OCI-LY1 (cell line): ENCODE measurements around the gene LRRC28.

Source experiments
- H2AFZ ChIP-seq: fragments of 200-600 bp; sonication (generic), shearing (Covaris generic); 2 replicates; pipeline ENCODE4 v1.6.0; 2014; ENCODE audit warnings: antibody characterized with exemption, mild to moderate bottlenecking, low read length
- H3F3A ChIP-seq: fragments of 200-600 bp; sonication (generic), shearing (Covaris generic); 2 replicates; pipeline ENCODE4 v1.6.0; 2014; ENCODE audit warnings: mild to moderate bottlenecking, antibody characterized with exemption, low read length, moderate library complexity; ENCODE audit not compliant: insufficient read depth
- H3K27ac ChIP-seq: fragments of 200-600 bp; sonication (generic); 2 replicates; pipeline ENCODE4 v1.5.1; 2014; ENCODE audit warnings: low read length, mixed run types, mild to moderate bottlenecking, low read depth; ENCODE audit not compliant: poor library complexity, severe bottlenecking
- H3K27me3 ChIP-seq: fragments of 200-600 bp; sonication (generic); 2 replicates; pipeline ENCODE4 v1.6.0; 2014; ENCODE audit warnings: antibody characterized with exemption, mild to moderate bottlenecking, low read length, moderate library complexity; ENCODE audit not compliant: insufficient read depth
- H3K36me3 ChIP-seq: fragments of 200-600 bp; sonication (generic); 2 replicates; pipeline ENCODE4 v1.6.1; 2014; ENCODE audit warnings: mild to moderate bottlenecking, antibody characterized with exemption, low read length, moderate library complexity, mixed read lengths; ENCODE audit not compliant: insufficient read depth
- H3K4me1 ChIP-seq: fragments of 200-600 bp; sonication (generic); 2 replicates; pipeline ENCODE4 v1.5.1; 2014; ENCODE audit warnings: mild to moderate bottlenecking, low read length, moderate library complexity; ENCODE audit not compliant: insufficient read depth, severe bottlenecking
- H3K4me2 ChIP-seq: fragments of 200-600 bp; sonication (generic), shearing (Covaris generic); 2 replicates; pipeline ENCODE4 v1.6.1; 2014; ENCODE audit warnings: low read length
- H3K4me3 ChIP-seq: fragments of 200-600 bp; sonication (generic); 2 replicates; pipeline ENCODE4 v1.5.1; 2014; ENCODE audit warnings: low read length, low read depth, mild to moderate bottlenecking, mixed read lengths; ENCODE audit not compliant: poor library complexity, severe bottlenecking
- H3K79me2 ChIP-seq: fragments of 200-600 bp; shearing (Covaris generic); 2 replicates; pipeline ENCODE4 v1.6.1; 2016; ENCODE audit warnings: mixed run types, low read length, mixed read lengths; ENCODE audit not compliant: insufficient read depth
- H3K9ac ChIP-seq: fragments of 200-600 bp; sonication (generic), shearing (Covaris generic); 2 replicates; pipeline ENCODE4 v1.6.1; 2014; ENCODE audit warnings: mild to moderate bottlenecking, low read length, mixed read lengths
- H3K9me2 ChIP-seq: fragments of 200-600 bp; sonication (generic), shearing (Covaris generic); 2 replicates; pipeline ENCODE4 v1.6.1; 2014; ENCODE audit warnings: low read depth, mild to moderate bottlenecking, low read length, mixed read lengths
- H3K9me3 ChIP-seq: fragments of 200-600 bp; shearing (Covaris generic); 2 replicates; pipeline ENCODE4 v1.6.1; 2014; ENCODE audit warnings: low read length, mixed read lengths
- H4K20me1 ChIP-seq: fragments of 200-600 bp; sonication (generic), shearing (Covaris generic); 2 replicates; pipeline ENCODE4 v1.6.0; 2016; ENCODE audit warnings: mild to moderate bottlenecking, low read length; ENCODE audit not compliant: insufficient read depth
- CTCF ChIP-seq: fragments of 200-600 bp; sonication (generic), shearing (Covaris generic); IDR thresholded peaks from 2 replicates; pipeline ENCODE4 v1.5.1; 2017; ENCODE audit warnings: mild to moderate bottlenecking, antibody characterized with exemption, low read length, moderate library complexity, mixed read lengths
- EZH2 ChIP-seq: fragments of 200-600 bp; sonication (generic), shearing (Covaris generic); IDR thresholded peaks from 2 replicates; pipeline ENCODE4 v1.8.0; 2017; ENCODE audit warnings: borderline replicate concordance, mixed run types, mild to moderate bottlenecking, antibody characterized with exemption, low read length, moderate library complexity, mixed read lengths

The LRRC28 gene

GRCh38 chr15:99421758-99422157 is 170.5 kb downstream of the LRRC28 start:
- Histone ChIP-seq H3K27me3 (no peaks in the 10 kb centered on the region; the same call in 1 of the 2 replicates), H3K4me2 (no peak overlapping the region), H3K9ac (no peak overlapping the region)

GRCh38 chr15:99423186-99424130 is 172.2 kb downstream of the LRRC28 start:
- Histone ChIP-seq H3K79me2 (no peaks in the 10 kb centered on the region), H3K4me1 (no peaks in the 10 kb centered on the region), H3K36me3 (no peaks in the 10 kb centered on the region), H3K9me3 (no peaks in the 10 kb centered on the region), H3K27ac (no peak overlapping the region), H3K9ac (no peak overlapping the region), H2AFZ (no peak overlapping the region), H3K27me3 (peaks cover 7% of the 10 kb centered on the region), H3K9me2 (no peaks in the 10 kb centered on the region), H3K4me3 (no peak overlapping the region), H4K20me1 (no peaks in the 10 kb centered on the region), H3F3A (no peaks in the 10 kb centered on the region), H3K4me2 (no peak overlapping the region)
- TF ChIP-seq EZH2: no peak
- no peak for TF ChIP-seq CTCF

More at GRCh38 chr15:99421758-99422157, 170.5 kb downstream of the LRRC28 start:
- Histone ChIP-seq H3K4me1 (no peaks in the 10 kb centered on the region), H3K79me2 (no peaks in the 10 kb centered on the region), H3K27ac (no peak overlapping the region), H2AFZ (no peak overlapping the region), H3F3A (no peaks in the 10 kb centered on the region), H3K4me3 (no peak overlapping the region), H3K36me3 (no peaks in the 10 kb centered on the region), H3K9me2 (no peaks in the 10 kb centered on the region), H3K9me3 (no peaks in the 10 kb centered on the region), H4K20me1 (no peaks in the 10 kb centered on the region)
- TF ChIP-seq EZH2 (no peak), CTCF (no peak)

GRCh38 chr15:99424131-99424571 is 172.9 kb downstream of the LRRC28 start:
- Histone ChIP-seq H2AFZ (no peak overlapping the region), H3K9ac (no peak overlapping the region), H4K20me1 (no peaks in the 10 kb centered on the region), H3K27me3 (peaks cover 7% of the 10 kb centered on the region), H3K9me2 (no peaks in the 10 kb centered on the region), H3K79me2 (no peaks in the 10 kb centered on the region), H3K9me3 (no peaks in the 10 kb centered on the region), H3K4me2 (no peak overlapping the region), H3K4me1 (no peaks in the 10 kb centered on the region), H3F3A (no peaks in the 10 kb centered on the region), H3K36me3 (no peaks in the 10 kb centered on the region), H3K27ac (no peak overlapping the region), H3K4me3 (no peak overlapping the region)
- no peak for TF ChIP-seq EZH2
- no peak for TF ChIP-seq CTCF
